HG03280 (cell line): Measurements from ENCODE around the gene RND3.

Experiments
- ATAC-seq: cut with Tn5 transposase; IDR thresholded peaks from one replicate; pipeline ENCODE4 v1.9.1; 2021; ENCODE audit warnings: mild to moderate bottlenecking, moderate library complexity; ENCODE audit not compliant: unreplicated experiment

RND3 gene

DNA sequence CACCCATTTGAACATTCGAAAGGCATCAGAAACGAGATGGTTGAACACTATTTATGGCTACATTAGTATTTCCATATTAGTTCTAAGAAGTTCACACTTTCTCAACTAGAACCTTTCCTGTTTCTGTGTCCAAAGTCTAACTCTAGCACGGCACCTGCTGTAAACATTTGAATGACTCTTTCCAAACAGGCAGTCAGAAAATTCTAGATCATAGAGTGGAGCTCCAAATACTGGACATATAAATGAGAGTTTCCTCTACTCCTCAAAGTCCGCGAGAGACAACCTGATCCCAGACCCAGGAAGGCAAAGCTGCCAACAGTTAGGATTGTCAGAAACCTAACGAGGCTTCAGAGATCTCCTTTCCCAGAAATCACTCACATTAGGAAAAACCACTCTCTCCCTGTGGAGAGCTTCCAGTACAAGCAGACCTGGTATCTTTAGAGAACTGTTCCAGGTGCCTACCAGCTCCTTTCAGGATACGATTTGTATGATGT, 10.6 kb downstream of the RND3 start:
- ATAC-seq = no peak

DNA sequence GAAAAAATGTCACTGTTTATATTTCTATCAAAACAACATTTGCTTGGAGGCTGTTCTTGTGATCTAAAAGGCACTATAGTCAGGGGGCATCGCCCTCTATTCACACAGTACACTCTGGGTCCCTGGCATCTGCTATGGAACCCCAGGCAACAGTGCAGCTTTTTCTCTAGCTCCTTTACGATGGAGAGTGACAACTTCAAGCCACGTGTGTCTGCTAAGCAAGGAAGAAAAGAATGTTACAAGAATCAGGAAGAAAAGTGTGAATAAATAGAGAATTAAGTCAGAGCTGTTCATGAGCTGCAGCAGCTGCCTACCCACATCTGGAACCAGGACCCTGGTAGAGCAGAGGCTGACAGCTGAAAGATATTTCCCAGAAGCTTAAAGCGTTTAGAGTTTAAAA, 11.2 kb downstream of the RND3 start:
- no peak for ATAC-seq

DNA sequence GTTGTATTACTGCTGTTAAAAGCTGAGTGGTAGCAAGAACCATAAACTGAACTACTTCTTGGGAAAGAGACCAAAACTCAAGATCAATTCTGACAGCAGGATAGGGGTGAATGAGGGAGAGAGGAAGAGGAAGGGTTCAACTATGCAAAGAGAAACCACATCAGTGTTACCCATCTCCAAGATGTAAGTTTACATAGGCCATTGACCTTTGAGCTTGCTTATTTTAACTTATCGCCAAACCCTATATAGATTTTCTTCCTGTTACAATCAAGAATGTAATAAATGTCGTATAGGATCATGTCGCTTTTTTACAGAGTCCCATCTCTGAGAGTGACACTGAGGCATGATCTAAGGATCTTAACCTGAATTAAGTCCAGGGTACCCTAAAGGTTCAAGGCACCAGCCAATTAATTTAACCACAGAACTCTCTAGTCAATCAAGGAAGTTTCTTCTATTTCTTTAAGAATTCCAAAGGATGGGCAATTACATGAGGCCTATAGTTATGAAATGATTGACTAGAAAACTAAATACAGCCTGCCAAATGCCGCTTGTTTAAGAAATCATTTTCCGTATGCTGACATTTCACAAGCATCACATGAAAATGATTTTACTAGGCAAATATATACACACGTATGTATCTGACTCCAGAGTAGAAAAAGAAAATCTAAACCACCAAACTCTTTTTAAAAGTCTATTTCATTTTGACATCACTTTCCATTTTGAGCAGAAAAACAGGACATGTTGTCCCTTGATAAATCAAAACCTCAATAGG, 11.8 kb downstream of the RND3 start:
- ATAC-seq = no peak

DNA sequence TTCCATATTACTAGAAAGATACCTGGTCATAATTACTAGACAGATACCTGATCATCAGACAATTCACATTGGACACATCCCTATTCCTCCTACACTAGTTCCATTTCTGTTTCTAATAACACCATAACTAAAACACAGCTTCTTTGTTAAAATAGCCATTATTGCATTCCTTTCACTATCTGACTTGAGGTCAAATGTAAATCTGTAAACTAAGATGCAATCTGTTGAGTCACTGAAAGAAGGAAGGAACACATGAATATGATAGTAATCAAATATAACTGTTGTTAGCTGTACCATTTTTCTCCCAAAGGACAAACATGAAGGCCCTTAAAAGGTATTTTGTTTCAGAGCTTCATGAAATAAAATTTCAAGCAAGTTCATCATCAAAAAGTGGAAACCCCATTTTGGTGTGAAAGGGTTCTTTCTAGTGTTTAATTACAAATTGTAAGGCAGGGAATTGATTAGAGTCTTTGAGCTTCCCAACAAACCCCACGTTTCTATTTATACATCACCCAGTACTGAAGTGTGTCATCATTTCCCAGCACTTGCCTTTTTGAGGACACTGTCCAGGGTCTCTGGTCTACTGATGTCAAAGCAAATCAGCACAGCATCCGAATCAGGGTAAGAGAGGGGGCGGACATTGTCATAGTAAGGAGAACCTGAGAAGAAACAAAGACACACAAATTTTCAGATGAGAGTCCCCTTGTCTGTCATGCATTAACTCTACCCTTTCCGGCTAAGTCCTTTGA, 13.0 kb downstream of the RND3 start:
- ATAC-seq = no peak

DNA sequence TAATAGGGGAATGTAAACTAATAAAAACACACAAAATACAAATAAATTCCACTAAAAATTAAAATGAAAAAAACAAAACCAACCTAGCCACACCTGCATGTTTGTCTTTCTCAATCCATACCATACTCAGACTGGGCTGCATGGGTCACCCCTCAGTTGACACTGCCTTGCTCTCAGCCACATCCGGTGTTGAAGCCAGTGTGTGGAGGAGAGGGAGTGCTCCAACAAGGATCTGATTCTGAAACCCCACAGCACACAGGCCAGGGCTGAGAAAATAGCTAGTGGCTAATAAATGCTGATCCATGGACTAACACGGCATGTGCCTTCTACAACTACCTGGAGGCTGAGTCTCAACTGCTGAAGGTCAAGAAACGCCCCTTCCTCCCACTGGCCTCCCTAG, 13.7 kb downstream of the RND3 start:
- no peak for ATAC-seq

DNA sequence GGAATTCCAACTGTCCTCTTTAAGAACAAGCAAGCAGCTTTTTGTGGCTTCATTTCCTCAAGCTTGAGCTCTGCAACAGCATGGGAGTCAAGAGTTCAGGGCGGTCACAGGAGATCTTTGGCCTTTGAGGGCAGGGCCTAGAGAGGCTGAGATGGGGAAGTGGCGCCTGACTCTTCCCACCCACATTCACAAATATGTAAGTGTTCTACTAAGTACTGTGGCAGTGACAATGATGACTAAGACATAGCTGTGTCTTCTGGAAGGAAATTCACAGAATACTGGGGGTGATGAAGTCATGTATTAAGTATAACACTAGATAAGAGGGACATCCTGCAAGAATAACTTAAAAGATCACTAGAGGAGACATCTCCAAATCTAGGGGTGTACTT, 15.0 kb downstream of the RND3 start:
- ATAC-seq = no peak

DNA sequence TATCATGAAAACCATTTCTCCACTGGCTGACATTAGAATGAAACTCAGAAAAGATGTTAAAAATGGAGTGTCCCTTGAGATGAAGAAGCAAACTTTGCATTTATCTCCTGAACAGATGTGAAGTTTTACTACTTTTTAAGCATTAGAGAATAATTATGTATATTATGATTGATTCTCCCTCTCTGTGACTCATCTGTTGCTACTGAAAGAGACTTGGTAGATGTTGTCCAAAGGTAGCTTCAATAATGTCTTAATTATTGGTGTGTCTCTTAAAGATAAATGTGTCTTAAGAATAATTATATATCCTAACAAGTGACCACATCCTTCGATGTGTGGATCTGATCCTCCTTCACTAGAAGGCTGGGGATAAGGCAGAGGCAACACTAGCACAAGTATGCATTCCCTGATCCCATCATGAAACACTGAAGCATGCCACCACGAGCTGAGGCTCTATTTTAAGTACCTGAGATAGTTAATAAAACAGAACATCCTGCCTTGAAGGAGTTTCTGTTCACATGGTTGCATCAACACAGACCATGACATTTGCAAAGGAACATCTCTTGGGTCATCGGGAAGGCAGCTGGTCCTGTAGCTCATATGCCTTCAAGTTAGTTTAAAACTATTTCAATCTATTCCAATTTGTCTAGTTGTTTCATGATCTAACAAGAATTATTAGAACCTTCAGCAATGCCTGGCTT, 15.5 kb downstream of the RND3 start:
- no peak for ATAC-seq

DNA sequence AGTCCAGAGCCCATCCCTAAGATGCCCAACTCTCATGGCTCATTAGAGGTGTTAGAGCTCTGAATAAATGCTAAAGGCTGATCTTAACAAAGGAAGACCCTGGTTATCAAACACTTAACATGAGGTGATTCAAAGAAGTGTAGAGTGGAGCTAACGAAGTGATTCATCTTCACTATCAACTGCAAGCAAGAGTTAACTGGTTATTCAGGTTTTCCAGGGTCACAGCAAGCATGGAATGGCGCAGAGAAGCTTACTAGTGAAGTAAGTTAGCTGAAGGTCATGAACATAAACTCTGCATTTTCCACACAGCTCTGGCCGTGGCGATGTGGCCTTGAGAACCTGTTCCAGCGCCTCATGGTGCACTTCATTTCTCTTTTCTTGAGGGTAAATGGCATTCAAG, 17.0 kb downstream of the RND3 start:
- no peak for ATAC-seq

DNA sequence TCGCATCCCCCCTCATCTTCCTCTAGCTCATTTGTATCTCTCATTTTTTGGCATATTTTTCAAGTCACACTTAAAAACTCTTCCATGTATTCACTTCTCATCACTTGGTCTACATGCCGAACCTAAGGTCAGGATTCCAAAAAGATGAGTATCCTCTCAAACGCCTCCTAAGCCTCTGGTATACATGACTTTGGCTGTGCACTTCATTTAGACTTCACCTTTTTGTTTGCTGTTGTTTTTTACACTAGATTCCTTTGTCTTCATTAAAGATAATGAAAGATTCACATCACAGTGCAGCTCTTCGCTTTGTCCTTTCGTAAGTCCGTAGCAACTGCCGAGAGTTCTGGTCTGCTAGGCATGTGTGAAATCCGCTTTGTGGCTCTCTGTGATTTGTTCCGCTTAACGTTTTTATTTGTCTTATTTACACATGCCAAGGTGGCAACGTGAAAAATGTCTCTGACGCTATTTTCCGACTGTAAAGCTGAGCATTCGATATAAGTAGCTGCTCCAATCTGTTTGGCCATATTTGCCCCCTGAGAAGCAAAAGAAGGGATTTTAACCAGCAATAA, 17.7 kb downstream of the RND3 start:
- ATAC-seq = no peak

DNA sequence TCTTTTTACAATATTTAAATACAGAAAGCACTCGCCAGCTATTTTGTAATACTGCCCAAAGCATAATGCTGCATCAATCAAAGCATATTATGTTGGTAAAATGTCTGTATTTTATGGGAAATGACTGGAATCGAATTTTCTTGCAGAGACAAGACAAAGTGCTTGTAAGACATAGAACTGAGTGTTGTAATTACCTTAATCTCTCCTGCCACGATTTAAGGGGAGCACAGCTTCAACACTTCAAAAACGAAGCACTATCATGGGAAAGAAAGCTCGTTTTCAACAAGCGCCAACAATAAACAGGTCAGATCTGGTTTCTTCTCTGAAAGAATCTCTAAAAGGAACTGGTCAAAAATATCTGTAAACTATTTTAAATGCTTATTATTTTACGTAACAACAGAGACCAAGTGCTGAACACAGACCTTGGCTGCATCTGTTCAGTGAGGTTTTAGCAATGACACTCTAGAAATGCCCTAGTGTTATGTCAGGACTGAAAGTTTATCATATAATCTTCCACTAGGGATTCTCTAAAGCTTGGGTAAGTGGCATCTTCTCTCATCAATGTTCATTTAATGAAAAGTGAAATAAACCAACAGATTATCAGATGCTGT, 19.0 kb downstream of the RND3 start:
- no peak for ATAC-seq

DNA sequence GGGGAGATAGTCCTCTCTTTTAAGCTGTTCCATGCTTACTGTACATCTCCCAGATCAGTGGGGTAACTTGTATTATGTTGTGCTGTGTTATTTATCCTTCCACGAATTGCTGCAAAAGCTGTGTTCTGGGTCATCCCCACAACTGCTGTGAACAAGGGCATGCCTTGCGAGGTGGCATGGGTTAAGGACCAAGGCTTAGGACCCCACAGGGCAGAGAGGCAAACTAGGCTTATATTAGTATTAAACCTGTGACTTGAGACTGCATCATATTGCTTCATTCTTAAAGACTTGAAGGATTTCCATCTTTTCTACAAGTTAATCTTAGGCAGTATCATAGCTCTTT, 19.9 kb downstream of the RND3 start:
- ATAC-seq = no peak

DNA sequence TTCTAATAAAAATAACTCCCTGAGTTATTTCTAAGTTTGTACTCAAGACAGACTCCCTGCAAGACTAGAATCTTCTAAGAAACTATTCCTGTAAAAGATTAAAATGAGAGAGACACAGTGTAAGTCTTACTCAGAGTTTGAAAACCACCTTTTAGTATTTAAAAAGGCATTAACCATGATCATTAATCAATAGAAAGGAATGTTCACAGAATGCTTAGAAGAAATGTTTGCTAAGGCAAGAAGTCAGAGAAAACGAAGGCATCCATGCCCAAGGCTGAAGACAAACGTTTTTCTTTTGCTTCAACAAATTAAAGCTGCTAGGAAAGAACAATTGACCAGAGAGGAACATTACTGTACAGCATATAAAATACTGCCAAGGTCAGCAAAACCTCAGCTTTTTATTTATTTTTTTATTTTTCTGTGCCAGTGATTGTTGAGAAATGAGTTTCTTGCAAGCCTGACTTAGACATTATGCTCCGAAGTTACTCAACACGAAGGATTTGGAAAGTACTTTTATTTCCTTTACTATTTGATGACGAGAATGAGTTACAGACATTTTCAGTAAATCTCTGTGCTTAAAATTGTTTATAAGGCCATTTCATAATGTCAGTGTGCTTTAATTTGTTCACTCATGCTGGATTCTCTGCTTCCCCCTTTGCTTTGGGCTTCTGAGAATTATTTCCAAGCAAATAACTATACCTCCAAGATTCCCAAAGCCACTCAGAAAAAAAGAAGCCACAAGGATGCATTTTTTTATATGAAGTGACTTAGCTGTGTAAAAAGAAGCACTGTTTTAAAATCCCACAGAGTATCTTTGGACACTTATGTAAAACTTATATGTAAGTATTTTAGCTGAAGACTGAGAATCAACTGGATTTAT, 20.5 kb downstream of the RND3 start:
- ATAC-seq = no peak

DNA sequence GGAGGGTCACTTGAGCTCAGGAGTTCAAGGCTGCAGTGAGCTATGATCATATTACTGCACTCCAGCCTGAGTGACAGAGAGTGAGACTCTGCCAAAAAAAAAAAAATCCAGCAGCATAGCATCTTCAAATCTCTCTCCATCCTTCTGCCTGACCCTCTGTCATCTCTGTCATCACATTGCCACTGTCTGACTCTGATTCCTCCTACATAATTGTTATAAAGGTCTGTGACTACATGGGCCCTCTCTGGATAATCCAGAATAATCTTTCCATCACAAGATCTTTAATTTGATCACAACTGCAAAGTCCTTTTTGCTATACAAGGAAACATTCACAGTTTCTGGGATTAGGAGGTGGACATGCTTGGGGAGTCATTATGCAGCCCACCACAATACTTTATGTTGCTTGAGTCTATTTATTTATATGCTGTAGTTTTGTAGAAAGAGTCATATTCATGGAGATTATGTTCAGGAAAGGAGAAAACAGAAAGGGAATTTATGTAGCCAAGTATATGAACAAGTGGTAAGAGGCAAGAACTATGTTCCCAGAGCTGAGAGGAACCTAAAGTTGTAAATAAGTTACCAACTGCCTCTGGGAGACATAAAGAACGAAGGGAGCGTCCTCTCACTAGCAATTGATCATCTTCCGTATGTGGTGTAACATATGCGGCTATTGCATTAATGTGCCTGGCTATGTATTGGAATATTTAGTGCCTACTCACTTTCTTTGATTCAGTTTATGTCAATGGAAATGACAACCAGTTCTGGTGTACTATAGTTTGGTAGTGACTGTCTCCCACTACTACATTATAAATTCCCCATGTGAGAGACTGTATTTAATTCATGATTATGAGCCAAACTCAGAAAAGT, 21.5 kb downstream of the RND3 start:
- no peak for ATAC-seq

DNA sequence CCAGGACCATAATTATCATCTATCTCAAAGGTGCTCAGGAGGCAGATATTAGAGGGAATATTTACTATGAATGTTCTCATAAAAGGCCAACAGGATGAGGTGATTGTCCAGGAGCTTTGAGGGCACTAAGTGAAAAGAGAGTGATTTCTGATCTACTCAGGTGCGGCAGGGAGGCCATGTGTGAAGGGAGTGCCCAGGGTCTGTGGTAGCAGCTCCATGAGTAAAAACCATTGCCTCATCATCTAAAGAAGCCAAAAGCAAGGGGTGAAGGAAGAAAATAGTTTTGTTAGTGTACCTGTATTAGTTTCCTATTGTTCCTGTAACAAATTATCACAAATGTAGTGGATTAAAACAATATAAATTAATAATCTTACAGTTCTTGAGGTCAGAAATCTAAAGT, 22.5 kb downstream of the RND3 start:
- ATAC-seq = no peak

DNA sequence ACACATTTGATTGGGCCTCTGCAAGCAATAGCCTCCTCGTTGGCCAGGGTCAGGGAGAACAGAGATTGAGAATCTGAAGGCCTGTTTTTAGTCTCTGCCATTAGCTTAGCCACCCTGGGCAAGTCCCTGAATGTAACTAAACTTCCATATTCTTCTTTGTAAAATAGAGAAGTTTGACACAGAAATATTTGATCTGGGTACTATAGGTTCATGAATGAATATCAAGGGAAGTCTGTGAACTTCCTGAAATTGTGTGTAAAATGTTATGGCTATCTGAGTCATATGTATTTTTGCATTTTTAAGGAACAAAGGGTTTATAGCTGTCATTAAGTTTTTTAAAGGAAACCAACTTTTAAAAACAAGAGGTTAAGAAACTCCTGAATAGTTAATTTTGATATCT, 23.2 kb downstream of the RND3 start:
- ATAC-seq = no peak

DNA sequence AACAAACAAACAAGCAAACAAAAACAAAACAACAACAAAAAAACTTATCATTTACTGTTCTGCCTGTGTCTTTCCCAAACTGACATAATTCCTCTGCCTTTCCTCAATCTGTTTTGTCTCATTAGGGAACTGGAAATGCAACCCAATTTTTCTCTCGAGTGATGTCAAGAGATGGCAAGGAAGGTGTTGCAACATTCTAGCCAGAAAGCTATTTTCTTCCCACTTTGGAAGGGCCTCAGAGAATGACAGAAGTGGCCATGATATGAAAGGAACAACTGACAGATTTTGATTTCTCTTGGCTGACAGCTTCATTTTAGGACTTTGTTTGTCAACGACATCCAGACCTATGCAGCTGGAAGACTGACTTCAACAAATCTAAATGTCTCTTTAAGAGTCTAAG, 24.7 kb downstream of the RND3 start:
- ATAC-seq = no peak

DNA sequence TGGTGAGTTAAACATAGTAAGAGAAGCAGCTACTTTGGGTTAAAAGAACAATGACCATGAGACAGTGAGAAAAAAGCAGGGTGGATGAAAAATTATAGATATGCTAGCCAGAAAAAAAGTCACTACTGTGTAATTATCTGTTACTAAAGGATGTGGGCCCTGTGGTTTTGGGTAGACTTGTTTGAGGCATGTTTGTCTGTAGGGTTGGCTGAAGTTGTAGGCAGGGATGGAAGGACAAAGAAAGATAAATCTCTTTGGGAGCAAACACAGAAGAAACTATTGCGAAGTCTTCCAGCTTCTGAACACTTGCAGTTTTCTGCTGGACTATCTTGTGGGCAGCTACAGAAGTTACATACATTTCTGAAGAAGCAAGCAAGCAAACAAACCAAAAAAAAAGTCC, 28.2 kb downstream of the RND3 start:
- no peak for ATAC-seq

DNA sequence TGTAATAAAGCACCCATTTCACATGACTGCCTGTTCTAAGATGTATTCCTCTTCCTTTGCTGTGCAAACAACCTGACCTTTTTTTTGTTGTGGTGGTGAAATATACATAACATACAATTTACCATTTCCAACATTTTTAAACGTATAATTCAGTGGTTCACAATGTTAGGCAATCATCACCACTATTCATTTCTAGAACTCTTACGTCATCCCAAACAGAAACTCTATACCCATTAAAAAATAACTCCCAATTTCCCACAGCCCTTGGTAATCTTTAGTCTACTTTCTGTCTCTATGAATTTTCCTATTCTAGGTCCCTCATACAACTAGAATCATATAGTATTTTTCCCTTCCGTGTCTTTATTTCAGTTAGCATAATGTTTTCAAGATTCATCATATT, 36.7 kb downstream of the RND3 start:
- ATAC-seq = no peak

DNA sequence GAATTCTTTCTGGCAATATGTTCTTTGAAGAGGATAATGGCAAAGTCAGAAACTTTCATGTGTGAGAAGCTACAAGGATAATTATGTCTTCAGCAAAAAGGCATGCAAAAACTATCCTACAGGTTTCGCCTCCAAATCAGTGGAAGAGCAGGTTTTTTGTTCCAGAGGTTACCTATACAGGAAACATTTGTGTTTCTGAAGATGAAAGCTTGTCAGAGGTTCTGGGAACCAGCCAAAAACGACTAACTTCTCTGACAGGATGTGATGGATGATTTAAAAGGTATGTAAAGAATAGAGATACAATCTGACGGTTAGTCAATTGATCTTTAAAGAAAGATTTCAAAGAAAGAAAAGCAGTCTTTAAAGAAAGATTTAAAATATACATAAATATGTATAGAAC, 37.6 kb downstream of the RND3 start:
- no peak for ATAC-seq
